ENCODE results near the gene PRSS2. TPM values are rescaled to one million over a fixed set of nuclear protein-coding genes. Genes with fewer than 3 reads are reported as not detected.
"Not testable (repeated sequence)": the region's sequence is repeated elsewhere in the genome, so short reads cannot be mapped to it uniquely, and the experiment has no call there.

PRSS2 gene
- total RNA-seq, 4 donors from 2014 or later, result 1.2 TPM; not detected in 3

- WGBS, 2 donors, result 66 to 71% methylated on average over 9 of the region's 9 CpGs
- H3K4me3 ChIP-seq (ENCODE audit: low read depth, poor library complexity, severe bottlenecking), result no peak overlapping the region
- DNase-seq (ENCODE audit: low spot score in 2 of 2), result no peak
- TF ChIP-seq CTCF (IDR thresholded peaks at IDR 0.05) (no peak), POLR2A (IDR thresholded peaks at IDR 0.05) (no peak)
- intact Hi-C loops (cut with DNase I; ENCODE audit: low total_unique reads), result no loop called here
These were observed 5.6 kb downstream of the PRSS2 start for GRCh38 chr7:142776206-142776844.

- H3K4me3 ChIP-seq (ENCODE audit: low read depth, poor library complexity, severe bottlenecking); intact Hi-C loops (cut with DNase I; ENCODE audit: low total_unique reads); DNase-seq (ENCODE audit: low spot score in 2 of 2): not testable (repeated sequence)
- 93 to 95% methylated on average over 2 of the region's 2 CpGs for WGBS, 2 donors
These were observed 6.1 kb downstream of the PRSS2 start for GRCh38 chr7:142776845-142777225.

GRCh38 chr7:142777318-142777717 is 6.5 kb downstream of the PRSS2 start:
- 75 to 79% methylated on average over 2 of the region's 2 CpGs for WGBS, 2 donors
- no peak overlapping the region for H3K4me3 ChIP-seq (ENCODE audit: low read depth, poor library complexity, severe bottlenecking)
- DNase-seq (ENCODE audit: low spot score in 2 of 2), result no peak
- intact Hi-C loops (cut with DNase I; ENCODE audit: low total_unique reads), result no loop called here
- TF ChIP-seq CTCF (IDR thresholded peaks at IDR 0.05), result no peak
- TF ChIP-seq POLR2A (IDR thresholded peaks at IDR 0.05), result no peak

- H3K4me3 ChIP-seq (ENCODE audit: low read depth, poor library complexity, severe bottlenecking), result no peak overlapping the region
- peak; percentile 86 to 97 for DNase-seq (ENCODE audit: low spot score in 2 of 2)
- TF ChIP-seq CTCF (IDR thresholded peaks at IDR 0.05), result peak in 1 of 3 donors; percentile 79
- no peak for TF ChIP-seq POLR2A (IDR thresholded peaks at IDR 0.05)
- 6 to 10% methylated on average over 32 of the region's 32 CpGs for WGBS, 2 donors
- intact Hi-C loops (cut with DNase I; ENCODE audit: low total_unique reads), result loop anchor here (10.0 kb wide), 1 partner anchor 298 kb away; no protein-coding TSS in a partner anchor
These were observed 12.4 kb downstream of the PRSS2 start for GRCh38 chr7:142782922-142783900.

GRCh38 chr7:142784096-142784495 is 13.3 kb downstream of the PRSS2 start:
- TF ChIP-seq POLR2A (IDR thresholded peaks at IDR 0.05), result no peak
- TF ChIP-seq CTCF (IDR thresholded peaks at IDR 0.05), result no peak
- 81 to 87% methylated on average over 7 of the region's 7 CpGs for WGBS, 2 donors
- DNase-seq (ENCODE audit: low spot score in 2 of 2), result no peak
- no peak overlapping the region for H3K4me3 ChIP-seq (ENCODE audit: low read depth, poor library complexity, severe bottlenecking)
- intact Hi-C loops (cut with DNase I; ENCODE audit: low total_unique reads), result loop anchor here (10.0 kb wide), 1 partner anchor 299 kb away; no protein-coding TSS in a partner anchor

GRCh38 chr7:142784716-142785115 is 13.9 kb downstream of the PRSS2 start:
- intact Hi-C loops (cut with DNase I; ENCODE audit: low total_unique reads), result loop anchor here (10.0 kb wide), 1 partner anchor 300 kb away; no protein-coding TSS in a partner anchor
- TF ChIP-seq POLR2A (IDR thresholded peaks at IDR 0.05), result no peak
- TF ChIP-seq CTCF (IDR thresholded peaks at IDR 0.05), result no peak
- DNase-seq (ENCODE audit: low spot score in 2 of 2), result no peak
- H3K4me3 ChIP-seq (ENCODE audit: low read depth, poor library complexity, severe bottlenecking), result no peak overlapping the region
- 83 to 88% methylated on average over 8 of the region's 8 CpGs for WGBS, 2 donors

All from lower leg skin (tissue), 4 donors.